GM12864 (cell line): ENCODE measurements around the gene NAP1L4.

Experiments used
- DNase-seq: peaks from one replicate; pipeline ENCODE4 v3.0.0-alpha.2; 2011; ENCODE audit warnings: low read depth
- H3K4me3 ChIP-seq: 2 replicates; pipeline ENCODE4 v1.5.1; 2011; ENCODE audit warnings: mild to moderate bottlenecking, low read depth, low read length, control low read depth
- CTCF ChIP-seq: IDR thresholded peaks from 2 replicates; pipeline ENCODE4 v1.5.1; 2011; ENCODE audit warnings: low read depth, mild to moderate bottlenecking, moderate library complexity, low read length, control low read depth, inconsistent platforms; ENCODE audit errors: missing control alignments

NAP1L4 gene

GRCh38 chr11:3020011-3020410 is 27.9 kb upstream of the NAP1L4 start:
- TF ChIP-seq CTCF: no peak
- no peak for DNase-seq
- H3K4me3 ChIP-seq: no peak overlapping the region

DNA sequence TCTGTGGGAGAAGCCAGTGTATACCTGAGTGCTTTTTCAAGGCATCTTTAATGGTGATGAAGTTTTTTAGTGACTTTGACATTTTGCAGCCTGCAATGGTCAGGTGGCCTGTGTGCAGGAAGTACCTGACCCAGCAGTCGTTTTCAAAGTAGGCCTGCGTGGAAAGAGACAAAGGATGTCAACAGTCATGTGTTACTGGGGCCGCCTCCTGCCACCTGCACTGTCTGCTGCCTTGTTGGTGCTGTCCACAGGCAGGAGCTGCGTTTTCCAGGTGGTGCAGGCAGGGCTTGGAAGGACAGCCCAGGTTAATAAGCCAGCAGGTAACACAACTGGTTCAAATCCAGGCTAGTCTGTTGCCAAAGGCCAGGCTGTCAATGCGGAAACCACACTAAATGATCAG is 26.5 kb upstream of the NAP1L4 start:
- TF ChIP-seq CTCF: no peak
- H3K4me3 ChIP-seq: no peak overlapping the region
- DNase-seq: no peak

DNA sequence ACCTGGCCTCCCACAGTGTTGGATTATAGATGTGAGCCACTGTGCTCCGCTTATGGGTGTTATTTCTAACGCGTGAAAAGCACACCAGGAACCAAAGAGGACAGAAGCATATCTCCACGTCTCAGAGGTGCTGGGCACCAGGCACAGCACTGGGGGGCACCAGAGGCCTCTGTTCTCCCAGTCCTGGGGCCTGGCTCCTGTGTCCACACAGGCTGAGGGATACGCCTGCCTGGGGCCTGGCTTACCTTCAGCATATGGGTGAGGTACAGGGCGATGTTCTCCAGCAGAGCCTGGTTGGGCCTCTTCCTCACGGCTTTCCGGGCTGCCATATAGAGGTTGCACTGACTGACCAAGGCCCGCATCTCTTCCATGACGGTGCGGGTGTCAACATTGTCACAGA is 24.7 kb upstream of the NAP1L4 start:
- no peak for DNase-seq
- TF ChIP-seq CTCF: no peak
- H3K4me3 ChIP-seq: no peak overlapping the region

GRCh38 chr11:3015796-3016195 is 23.7 kb upstream of the NAP1L4 start:
- TF ChIP-seq CTCF: no peak
- no peak for DNase-seq
- no peak overlapping the region for H3K4me3 ChIP-seq

GRCh38 chr11:3014943-3015342 is 22.8 kb upstream of the NAP1L4 start:
- no peak overlapping the region for H3K4me3 ChIP-seq
- DNase-seq: no peak
- no peak for TF ChIP-seq CTCF

- no peak for DNase-seq
- H3K4me3 ChIP-seq: no peak overlapping the region
- no peak for TF ChIP-seq CTCF
Measured at GRCh38 chr11:3014057-3014938, 22.2 kb upstream of the NAP1L4 start.
